ENCODE data around the gene SPEF1.
A peak's percentile ranks its signal among the peaks of the same experiment; 100 is the strongest.
"Not testable (repeated sequence)": the region's sequence is repeated elsewhere in the genome, so short reads cannot be mapped to it uniquely, and the experiment has no call there.

Gene SPEF1

DNA sequence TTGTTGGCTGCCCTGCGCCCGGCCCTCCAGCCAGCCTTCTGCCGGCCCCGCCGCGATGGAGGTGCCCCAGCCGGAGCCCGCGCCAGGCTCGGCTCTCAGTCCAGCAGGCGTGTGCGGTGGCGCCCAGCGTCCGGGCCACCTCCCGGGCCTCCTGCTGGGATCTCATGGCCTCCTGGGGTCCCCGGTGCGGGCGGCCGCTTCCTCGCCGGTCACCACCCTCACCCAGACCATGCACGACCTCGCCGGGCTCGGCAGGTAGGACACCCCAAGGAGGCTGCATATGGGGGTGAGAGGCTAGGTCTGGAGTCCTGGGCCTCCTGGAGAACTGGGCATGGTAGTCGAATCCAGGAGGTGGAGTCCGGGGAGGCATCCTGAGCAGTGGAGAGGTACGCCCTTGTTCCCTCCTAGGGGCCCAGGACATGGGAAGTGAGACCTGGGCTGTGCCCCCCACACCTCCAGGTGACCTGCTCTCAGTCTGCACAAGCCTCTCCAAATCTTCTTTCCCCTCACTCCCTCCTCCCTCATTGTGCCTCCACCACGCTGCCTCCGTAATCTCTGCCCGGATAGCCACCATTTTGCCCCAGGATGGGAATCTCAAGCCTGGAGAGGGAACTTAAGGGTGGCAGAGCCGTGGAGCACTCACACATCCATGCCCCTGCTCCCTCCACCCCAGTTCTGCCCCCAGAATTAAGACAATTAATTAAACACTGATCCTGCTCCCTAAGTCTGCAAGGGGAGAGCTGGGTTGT lies 15.4 kb upstream of the SPEF1 start:
- no peak for DNase-seq (ENCODE audit: low spot score)
- Histone ChIP-seq H3K27ac (peak overlapping the region; percentile 93), H3K4me3 (peak overlapping the region; percentile 73)
- TF ChIP-seq, protein P1, sequence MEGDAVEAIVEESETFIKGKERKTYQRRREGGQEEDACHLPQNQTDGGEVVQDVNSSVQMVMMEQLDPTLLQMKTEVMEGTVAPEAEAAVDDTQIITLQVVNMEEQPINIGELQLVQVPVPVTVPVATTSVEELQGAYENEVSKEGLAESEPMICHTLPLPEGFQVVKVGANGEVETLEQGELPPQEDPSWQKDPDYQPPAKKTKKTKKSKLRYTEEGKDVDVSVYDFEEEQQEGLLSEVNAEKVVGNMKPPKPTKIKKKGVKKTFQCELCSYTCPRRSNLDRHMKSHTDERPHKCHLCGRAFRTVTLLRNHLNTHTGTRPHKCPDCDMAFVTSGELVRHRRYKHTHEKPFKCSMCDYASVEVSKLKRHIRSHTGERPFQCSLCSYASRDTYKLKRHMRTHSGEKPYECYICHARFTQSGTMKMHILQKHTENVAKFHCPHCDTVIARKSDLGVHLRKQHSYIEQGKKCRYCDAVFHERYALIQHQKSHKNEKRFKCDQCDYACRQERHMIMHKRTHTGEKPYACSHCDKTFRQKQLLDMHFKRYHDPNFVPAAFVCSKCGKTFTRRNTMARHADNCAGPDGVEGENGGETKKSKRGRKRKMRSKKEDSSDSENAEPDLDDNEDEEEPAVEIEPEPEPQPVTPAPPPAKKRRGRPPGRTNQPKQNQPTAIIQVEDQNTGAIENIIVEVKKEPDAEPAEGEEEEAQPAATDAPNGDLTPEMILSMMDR (IDR thresholded peaks at IDR 0.05), result no peak

DNA sequence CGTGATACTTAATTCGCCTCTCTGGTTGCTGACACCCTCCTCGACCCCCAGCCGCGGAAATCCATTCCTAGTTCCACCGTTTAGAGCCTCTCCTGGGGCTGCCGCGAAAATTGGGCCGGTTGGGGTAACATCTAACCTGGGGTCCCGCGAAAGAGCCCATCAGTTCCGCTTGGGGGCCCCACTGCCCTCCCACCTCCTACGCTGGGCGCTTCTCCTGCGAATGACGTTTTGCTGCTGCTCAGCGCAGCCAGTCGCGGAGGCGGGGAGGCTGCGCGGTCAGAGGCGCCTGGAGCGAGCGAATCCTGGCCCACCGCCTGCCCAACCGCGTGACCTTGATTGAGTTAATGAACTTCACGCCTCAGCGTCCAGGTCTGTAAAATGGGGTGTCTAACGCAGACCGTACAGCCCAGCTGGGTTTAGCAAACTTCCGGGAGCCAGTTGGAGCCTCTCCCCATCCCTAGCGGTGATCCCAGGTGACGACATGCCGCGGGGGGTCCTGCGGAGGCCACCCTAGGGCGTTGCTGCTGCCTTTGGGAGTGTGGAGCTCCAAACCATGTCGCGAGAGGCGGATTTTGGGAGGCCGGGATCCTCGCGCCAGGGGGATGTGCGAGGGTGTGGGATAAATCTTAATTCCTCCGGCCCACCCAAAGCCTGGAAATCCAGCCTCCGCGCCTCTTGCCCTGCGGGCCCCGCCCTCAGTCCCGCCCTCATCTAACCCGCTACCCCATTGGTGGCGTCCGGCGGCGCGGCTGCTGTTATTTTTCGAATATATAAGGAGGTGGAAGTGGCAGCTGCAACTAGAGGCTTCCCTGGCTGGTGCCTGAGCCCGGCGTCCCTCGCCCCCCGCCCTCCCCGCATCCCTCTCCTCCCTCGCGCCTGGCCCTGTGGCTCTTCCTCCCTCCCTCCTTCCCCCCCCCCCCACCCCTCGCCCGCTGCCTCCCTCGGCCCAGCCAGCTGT lies 14.5 kb upstream of the SPEF1 start, which contains the start of gene CDC25B:
Gene CDC25B (plus strand): TSS at position 800 of the 958 bp plus-strand sequence. CDS start 222 bp downstream, outside the sequence.
- peak; percentile 95 for DNase-seq (ENCODE audit: low spot score)
- Histone ChIP-seq H3K27ac (peak within 1 kb of the TSS; percentile 93), H3K4me3 (peak within 1 kb of the TSS; percentile 73)
- TF ChIP-seq, protein P1 (IDR thresholded peaks at IDR 0.05), result peak; percentile 38

DNA sequence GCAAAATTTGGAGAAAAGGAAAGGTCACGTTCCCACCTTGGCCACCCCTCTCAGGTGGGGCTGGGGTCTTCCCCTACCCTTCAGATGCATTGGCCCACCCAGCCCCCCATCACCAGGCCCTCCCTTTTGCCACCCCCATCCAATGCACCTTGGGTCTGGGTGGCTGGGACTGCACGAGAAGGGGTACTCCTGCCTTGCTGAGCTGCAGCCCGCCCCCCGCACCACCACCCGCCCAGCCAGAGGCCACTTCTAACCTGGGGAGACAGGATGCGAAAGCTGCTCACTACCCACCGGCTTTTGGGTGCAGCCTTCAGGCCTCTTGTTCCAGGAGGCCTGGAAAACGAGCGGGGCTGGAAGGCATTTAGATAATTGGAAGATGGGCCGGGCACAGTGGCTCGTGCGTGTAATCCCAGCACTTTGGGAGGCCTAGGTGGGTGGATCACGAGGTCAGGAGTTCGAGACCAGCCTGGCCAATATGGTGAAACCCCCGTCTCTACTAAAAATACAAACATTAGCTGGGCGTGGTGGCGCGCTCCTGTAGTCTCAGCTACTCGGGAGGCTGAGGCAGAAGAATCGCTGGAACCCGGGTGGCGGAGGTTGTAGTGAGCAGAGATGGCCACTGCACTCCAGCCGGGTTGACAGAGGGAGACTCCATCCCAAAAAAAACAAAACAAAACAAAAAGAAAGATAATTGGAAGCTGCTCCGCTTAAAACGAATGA lies 13.6 kb upstream of the SPEF1 start:
- no peak for DNase-seq (ENCODE audit: low spot score)
- TF ChIP-seq, protein P1 (IDR thresholded peaks at IDR 0.05), result no peak
- peak overlapping the region; percentile 93 for H3K27ac ChIP-seq
- H3K4me3 ChIP-seq, result peak overlapping the region; percentile 73

DNA sequence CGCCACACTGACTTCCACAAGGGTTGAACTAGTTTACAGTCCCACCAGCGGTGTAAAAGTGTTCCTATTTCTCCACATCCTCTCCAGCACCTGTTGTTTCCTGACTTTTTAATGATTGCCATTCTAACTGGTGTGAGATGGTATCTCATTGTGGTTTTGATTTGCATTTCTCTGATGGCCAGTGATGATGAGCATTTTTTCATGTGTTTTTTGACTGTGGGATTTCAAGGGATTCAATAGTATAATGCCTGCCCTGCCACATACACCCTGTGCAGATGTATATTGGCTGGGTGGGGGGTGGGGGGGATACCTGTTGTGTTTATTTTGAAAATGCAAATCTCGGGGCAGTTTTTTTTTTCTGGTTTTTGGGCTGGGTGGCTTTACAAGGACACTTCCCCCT lies 12.9 kb upstream of the SPEF1 start:
- H3K4me3 ChIP-seq; H3K27ac ChIP-seq; DNase-seq (ENCODE audit: low spot score): not testable (repeated sequence)

DNA sequence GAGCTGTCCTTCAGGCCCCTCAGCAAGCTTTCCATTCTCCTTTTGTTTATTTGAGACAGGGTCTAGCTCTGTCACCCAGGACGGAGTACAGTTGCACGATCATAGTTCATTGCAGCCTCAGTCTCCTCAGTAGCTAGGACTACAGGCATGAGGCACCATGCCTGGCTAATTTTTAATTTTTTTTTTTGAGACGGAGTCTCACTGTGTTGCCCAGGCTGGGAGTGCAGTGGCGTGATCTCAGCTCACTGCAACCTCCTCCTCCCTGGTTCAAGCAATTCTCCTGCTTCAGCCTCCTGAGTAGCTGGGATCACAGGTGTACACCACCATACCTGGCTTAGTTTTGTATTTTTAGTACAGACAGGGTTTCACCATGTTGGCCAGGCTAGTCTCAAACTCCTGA lies 8.0 kb upstream of the SPEF1 start:
- not testable (repeated sequence) for H3K27ac ChIP-seq; H3K4me3 ChIP-seq; DNase-seq (ENCODE audit: low spot score)

DNA sequence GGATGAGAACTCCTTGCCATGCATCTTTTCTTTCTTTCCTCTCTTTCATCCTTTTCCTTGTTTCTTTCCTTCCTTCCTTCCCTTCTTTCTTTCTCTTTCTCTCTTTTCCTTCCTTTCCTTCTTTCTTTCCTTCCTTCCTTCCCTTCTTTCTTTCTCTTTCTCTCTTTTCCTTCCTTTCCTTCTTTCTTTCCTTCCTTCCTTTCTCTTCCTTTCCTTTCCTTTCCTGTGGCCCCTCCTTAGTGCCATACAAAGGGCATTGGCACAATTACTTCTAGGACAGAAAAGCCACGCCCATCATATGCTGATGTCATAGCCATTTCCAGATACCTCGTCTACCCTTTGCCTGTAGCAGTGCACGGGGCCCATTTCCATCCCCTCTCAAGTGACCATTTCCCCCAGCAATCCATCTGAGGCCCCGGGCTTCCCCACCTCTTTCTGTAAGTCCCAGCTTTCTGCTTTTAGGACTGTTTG lies 7.5 kb upstream of the SPEF1 start:
- TF ChIP-seq, protein P1 (IDR thresholded peaks at IDR 0.05), result no peak
- H3K4me3 ChIP-seq, result no peak overlapping the region
- no peak for DNase-seq (ENCODE audit: low spot score)
- no peak overlapping the region for H3K27ac ChIP-seq

DNA sequence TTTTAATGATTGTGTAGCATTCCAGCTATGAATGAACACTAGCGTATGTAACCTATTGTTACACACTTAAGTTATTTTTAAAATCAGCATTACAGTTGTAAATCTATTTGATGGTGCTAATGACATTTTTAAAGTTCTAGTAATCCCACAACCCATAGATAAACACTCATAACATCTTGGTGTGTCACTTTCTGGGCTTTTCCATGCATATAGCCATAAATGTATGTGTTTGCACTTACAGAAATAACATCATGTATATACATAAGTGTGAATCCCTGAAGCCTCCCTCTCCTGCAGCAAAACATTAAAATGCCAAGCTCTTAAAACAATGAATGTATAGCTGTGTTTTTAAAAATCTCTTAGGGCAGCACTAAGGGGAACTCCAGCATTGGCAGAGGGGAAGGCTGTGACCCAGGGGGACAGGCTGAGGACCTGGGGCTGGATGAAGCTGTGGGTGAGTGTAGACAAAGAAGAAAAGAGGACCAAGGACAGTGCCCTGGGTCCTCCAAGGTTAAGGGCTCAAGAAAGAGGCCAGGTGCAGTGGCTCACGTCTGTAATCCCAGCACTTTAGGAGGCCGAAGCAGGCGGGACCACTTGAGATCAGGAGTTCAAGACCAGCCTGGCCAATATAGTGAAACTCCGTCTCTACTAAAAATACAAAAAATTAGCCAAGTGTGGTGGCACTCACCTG lies 6.2 kb upstream of the SPEF1 start:
- Histone ChIP-seq H3K4me3 (peak overlapping the region; percentile 84), H3K27ac (no peak overlapping the region)
- TF ChIP-seq, protein P1 (IDR thresholded peaks at IDR 0.05), result no peak
- no peak for DNase-seq (ENCODE audit: low spot score)

Measured in coronary artery (tissue), 2 donors.